Brain pericyte (primary cell): ENCODE measurements around the gene PVR.
"Not testable (repeated sequence)": the region's sequence is repeated elsewhere in the genome, so short reads cannot be mapped to it uniquely, and the experiment has no call there.

Experiments used
- DNase-seq: peaks from one replicate; pipeline ENCODE4 v3.0.0-alpha.2; 2012; ENCODE audit warnings: low read depth, low spot score

PVR gene

GRCh38 chr19:44644402-44645016 is 799 bp downstream of the PVR start:
- no peak for DNase-seq

- DNase-seq, result no peak
These were observed 1.8 kb downstream of the PVR start for GRCh38 chr19:44645407-44646048.

- DNase-seq, result no peak
These were observed 2.3 kb downstream of the PVR start for GRCh38 chr19:44646049-44646416.

GRCh38 chr19:44647144-44647543 is 3.4 kb downstream of the PVR start:
- DNase-seq, result no peak

GRCh38 chr19:44648631-44649251 is 5.0 kb downstream of the PVR start:
- no peak for DNase-seq

GRCh38 chr19:44649578-44650145 is 6.0 kb downstream of the PVR start:
- no peak for DNase-seq

GRCh38 chr19:44653343-44653742 is 9.6 kb downstream of the PVR start:
- no peak for DNase-seq

GRCh38 chr19:44653977-44654774 is 10.5 kb downstream of the PVR start:
- DNase-seq, result no peak

GRCh38 chr19:44657211-44657921 is 13.7 kb downstream of the PVR start:
- no peak for DNase-seq

- no peak for DNase-seq
These were observed 14.5 kb downstream of the PVR start for GRCh38 chr19:44658069-44658733.

- no peak for DNase-seq
These were observed 16.4 kb downstream of the PVR start for GRCh38 chr19:44660081-44660480.

- DNase-seq, result no peak
These were observed 17.5 kb downstream of the PVR start for GRCh38 chr19:44661205-44661604.

GRCh38 chr19:44661904-44662303 is 18.2 kb downstream of the PVR start:
- DNase-seq, result no peak

- DNase-seq, result no peak
These were observed 19.1 kb downstream of the PVR start for GRCh38 chr19:44662691-44663385.

- DNase-seq, result no peak
These were observed 20.3 kb downstream of the PVR start for GRCh38 chr19:44663996-44664395.

GRCh38 chr19:44664976-44665375 is 21.3 kb downstream of the PVR start:
- DNase-seq, result no peak

GRCh38 chr19:44666852-44667556 is 23.3 kb downstream of the PVR start:
- DNase-seq, result no peak

GRCh38 chr19:44668985-44669764 is 25.5 kb downstream of the PVR start:
- no peak for DNase-seq

GRCh38 chr19:44670027-44670426 is 26.3 kb downstream of the PVR start:
- not testable (repeated sequence) for DNase-seq
